ENCODE data around the gene PAH.

The PAH gene

DNA sequence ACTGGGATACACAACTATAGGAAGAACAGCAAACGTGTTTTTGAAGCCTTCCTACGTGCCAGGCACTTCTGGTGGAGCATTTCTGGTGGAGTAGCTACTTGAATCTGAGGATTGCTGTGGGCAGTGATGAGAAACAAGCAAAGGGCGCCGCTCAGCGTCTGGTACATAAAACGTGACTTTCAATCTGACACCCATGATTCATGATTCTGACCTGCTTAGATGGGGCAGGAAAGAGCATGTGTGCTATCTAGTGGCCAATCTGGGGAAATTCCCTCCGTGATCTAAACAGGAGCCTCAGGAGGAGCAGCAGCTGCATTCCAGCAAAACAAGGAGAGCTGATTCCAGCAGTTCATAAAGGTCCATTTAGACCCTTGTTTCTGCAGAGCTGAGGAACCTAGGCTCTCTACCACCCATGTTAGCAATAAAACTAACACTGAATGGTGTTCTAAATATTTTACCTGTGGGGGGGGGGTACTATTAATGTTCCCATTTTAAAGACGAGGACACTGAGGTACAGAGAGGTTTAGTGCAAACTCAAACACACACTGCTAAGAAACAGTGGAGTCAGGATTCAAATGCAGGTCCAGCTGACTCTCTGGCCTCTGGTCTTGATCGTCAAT lies 37.8 kb downstream of the PAH start:
- no peak overlapping the region for H3K18ac ChIP-seq (ENCODE audit: low read length)
- no peaks in the 10 kb centered on the region for H3K36me3 ChIP-seq (replicated peaks in 1 of 2; ENCODE audit: control insufficient read depth in 2 of 2, insufficient read depth in 2 of 2, low read length in 2 of 2)
- H3K9ac ChIP-seq (ENCODE audit: low read depth, low read length, poor library complexity): no peak overlapping the region
- H4K91ac ChIP-seq (ENCODE audit: low read depth, low read length, poor library complexity): no peak overlapping the region
- no peak overlapping the region for H2AK5ac ChIP-seq (ENCODE audit: low read depth, low read length)
- H2AFZ ChIP-seq (ENCODE audit: low read length): peak overlapping the region; percentile 30
- H3K27me3 ChIP-seq (ENCODE audit: control insufficient read depth in 3 of 3, insufficient read depth in 3 of 3, low read depth in 1 of 3, low read length in 3 of 3): peaks cover 0 to 3% (median 0%) of the 10 kb centered on the region in 3 experiments
- no CpG with 5 or more reads among the region's 9 CpGs for WGBS, 2 donors (ENCODE audit: extremely low coverage in 2 of 2, insufficient read length in 2 of 2, insufficient replicate concordance in 1 of 2)
- no peak overlapping the region for H3K4me3 ChIP-seq (ENCODE audit: low read length in 2 of 2)
- H3K79me1 ChIP-seq (ENCODE audit: low read depth, low read length): no peaks in the 10 kb centered on the region
- H3K9me3 ChIP-seq (replicated peaks in 1 of 2; ENCODE audit: control insufficient read depth in 2 of 2, insufficient read depth in 1 of 2, low read depth in 1 of 2, low read length in 2 of 2): no peaks in the 10 kb centered on the region
- no peak overlapping the region for H3K14ac ChIP-seq (ENCODE audit: low read length)
- H2BK12ac ChIP-seq (ENCODE audit: low read length): no peak overlapping the region
- H4K8ac ChIP-seq (ENCODE audit: low read depth, low read length): no peak overlapping the region
- no peak overlapping the region for H3K23ac ChIP-seq (ENCODE audit: low read depth, low read length, poor library complexity)
- H3K4me1 ChIP-seq (ENCODE audit: control insufficient read depth in 2 of 2, insufficient read depth in 1 of 2, low read depth in 1 of 2, low read length in 2 of 2): peaks cover 0 to 13% of the 10 kb centered on the region in 2 donors
- H2BK15ac ChIP-seq (ENCODE audit: low read length): no peak overlapping the region
- H3K27ac ChIP-seq (replicated peaks; ENCODE audit: low read length): no peak overlapping the region
- no peak overlapping the region for H3K4ac ChIP-seq (ENCODE audit: low read length)
- DNase-seq (ENCODE audit: low spot score): peak; percentile 61
- H2BK5ac ChIP-seq (ENCODE audit: low read length): no peak overlapping the region
- no peak overlapping the region for H2BK120ac ChIP-seq (ENCODE audit: low read depth, low read length)
- no peak overlapping the region for H3K4me2 ChIP-seq (ENCODE audit: insufficient read depth, low read length, poor library complexity, severe bottlenecking)

DNA sequence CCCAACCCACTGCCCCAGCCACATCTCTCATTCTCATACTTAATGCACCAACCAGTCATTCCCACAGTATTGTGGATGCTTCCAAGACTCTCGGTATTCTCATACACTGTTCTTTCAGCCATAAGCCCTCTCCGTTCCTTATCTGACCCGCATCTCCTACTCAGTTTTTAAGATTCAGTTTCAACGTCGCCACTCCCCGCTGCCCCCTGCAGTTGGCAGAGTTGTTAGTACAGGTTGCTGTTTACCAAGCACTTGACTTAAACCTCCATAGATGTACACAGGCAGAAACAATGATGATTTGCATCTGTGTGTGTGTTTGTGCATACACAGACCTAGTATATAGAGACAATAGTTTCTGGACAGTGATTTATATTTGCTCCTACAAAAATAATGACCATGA lies 40.2 kb downstream of the PAH start:
- no peak overlapping the region for H3K23ac ChIP-seq (ENCODE audit: low read depth, low read length, poor library complexity)
- H3K27ac ChIP-seq (replicated peaks; ENCODE audit: low read length): no peak overlapping the region
- H2AK5ac ChIP-seq (ENCODE audit: low read depth, low read length): no peak overlapping the region
- H2AFZ ChIP-seq (ENCODE audit: low read length): no peak overlapping the region
- no peak overlapping the region for H3K14ac ChIP-seq (ENCODE audit: low read length)
- no peak overlapping the region for H4K8ac ChIP-seq (ENCODE audit: low read depth, low read length)
- H2BK12ac ChIP-seq (ENCODE audit: low read length): no peak overlapping the region
- H3K18ac ChIP-seq (ENCODE audit: low read length): no peak overlapping the region
- WGBS, 2 donors (ENCODE audit: extremely low coverage in 2 of 2, insufficient read length in 2 of 2, insufficient replicate concordance in 1 of 2): no CpG with 5 or more reads among the region's 6 CpGs
- H3K9me3 ChIP-seq (replicated peaks in 1 of 2; ENCODE audit: control insufficient read depth in 2 of 2, insufficient read depth in 1 of 2, low read depth in 1 of 2, low read length in 2 of 2): no peaks in the 10 kb centered on the region
- no peak overlapping the region for H4K91ac ChIP-seq (ENCODE audit: low read depth, low read length, poor library complexity)
- no peaks in the 10 kb centered on the region for H3K36me3 ChIP-seq (replicated peaks in 1 of 2; ENCODE audit: control insufficient read depth in 2 of 2, insufficient read depth in 2 of 2, low read length in 2 of 2)
- H2BK5ac ChIP-seq (ENCODE audit: low read length): no peak overlapping the region
- H3K4me1 ChIP-seq (ENCODE audit: control insufficient read depth in 2 of 2, insufficient read depth in 1 of 2, low read depth in 1 of 2, low read length in 2 of 2): peaks cover 0 to 13% of the 10 kb centered on the region in 2 donors
- H3K79me1 ChIP-seq (ENCODE audit: low read depth, low read length): no peaks in the 10 kb centered on the region
- no peaks in the 10 kb centered on the region for H3K27me3 ChIP-seq (ENCODE audit: control insufficient read depth in 3 of 3, insufficient read depth in 3 of 3, low read depth in 1 of 3, low read length in 3 of 3)
- no peak overlapping the region for H3K4me2 ChIP-seq (ENCODE audit: insufficient read depth, low read length, poor library complexity, severe bottlenecking)
- H3K4me3 ChIP-seq (ENCODE audit: low read length in 2 of 2): no peak overlapping the region
- no peak overlapping the region for H3K4ac ChIP-seq (ENCODE audit: low read length)
- H3K9ac ChIP-seq (ENCODE audit: low read depth, low read length, poor library complexity): no peak overlapping the region
- H2BK120ac ChIP-seq (ENCODE audit: low read depth, low read length): no peak overlapping the region
- no peak for DNase-seq (ENCODE audit: low spot score)
- H2BK15ac ChIP-seq (ENCODE audit: low read length): no peak overlapping the region

DNA sequence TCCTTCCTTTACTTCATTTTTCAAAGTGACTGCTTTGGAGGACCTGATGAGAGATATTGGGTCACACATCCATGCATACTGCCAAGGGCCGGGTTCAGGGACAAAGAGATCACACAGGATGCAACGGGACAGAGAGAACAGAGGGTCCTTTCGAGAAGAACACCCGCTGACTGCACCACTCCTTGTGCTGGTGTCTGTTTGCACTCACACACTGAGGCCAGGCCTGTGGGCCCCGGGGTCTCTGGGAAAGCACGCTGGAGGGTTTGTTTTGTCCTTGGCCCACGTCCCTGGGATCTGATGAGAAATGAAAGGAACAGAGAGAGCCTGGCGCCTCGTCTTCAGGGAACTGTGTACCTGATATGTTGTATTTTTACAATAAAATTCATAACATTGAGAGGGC lies 42.2 kb downstream of the PAH start:
- H2BK120ac ChIP-seq (ENCODE audit: low read depth, low read length): no peak overlapping the region
- H3K27me3 ChIP-seq (ENCODE audit: control insufficient read depth in 3 of 3, insufficient read depth in 3 of 3, low read depth in 1 of 3, low read length in 3 of 3): no peaks in the 10 kb centered on the region
- no peak overlapping the region for H2BK5ac ChIP-seq (ENCODE audit: low read length)
- no peak overlapping the region for H3K14ac ChIP-seq (ENCODE audit: low read length)
- no peak overlapping the region for H4K91ac ChIP-seq (ENCODE audit: low read depth, low read length, poor library complexity)
- no peak overlapping the region for H3K27ac ChIP-seq (replicated peaks; ENCODE audit: low read length)
- H3K4me1 ChIP-seq (ENCODE audit: control insufficient read depth in 2 of 2, insufficient read depth in 1 of 2, low read depth in 1 of 2, low read length in 2 of 2): peaks cover 0 to 13% of the 10 kb centered on the region in 2 donors
- WGBS, 2 donors (ENCODE audit: extremely low coverage in 2 of 2, insufficient read length in 2 of 2, insufficient replicate concordance in 1 of 2): no CpG with 5 or more reads among the region's 9 CpGs
- no peak overlapping the region for H3K4me3 ChIP-seq (ENCODE audit: low read length in 2 of 2)
- no peak overlapping the region for H4K8ac ChIP-seq (ENCODE audit: low read depth, low read length)
- no peak for DNase-seq (ENCODE audit: low spot score)
- no peaks in the 10 kb centered on the region for H3K36me3 ChIP-seq (replicated peaks in 1 of 2; ENCODE audit: control insufficient read depth in 2 of 2, insufficient read depth in 2 of 2, low read length in 2 of 2)
- no peak overlapping the region for H2BK15ac ChIP-seq (ENCODE audit: low read length)
- H3K23ac ChIP-seq (ENCODE audit: low read depth, low read length, poor library complexity): no peak overlapping the region
- no peaks in the 10 kb centered on the region for H3K79me1 ChIP-seq (ENCODE audit: low read depth, low read length)
- H3K18ac ChIP-seq (ENCODE audit: low read length): no peak overlapping the region
- no peaks in the 10 kb centered on the region for H3K9me3 ChIP-seq (replicated peaks in 1 of 2; ENCODE audit: control insufficient read depth in 2 of 2, insufficient read depth in 1 of 2, low read depth in 1 of 2, low read length in 2 of 2)
- H2AFZ ChIP-seq (ENCODE audit: low read length): peak overlapping the region; percentile 29
- no peak overlapping the region for H2AK5ac ChIP-seq (ENCODE audit: low read depth, low read length)
- no peak overlapping the region for H3K4me2 ChIP-seq (ENCODE audit: insufficient read depth, low read length, poor library complexity, severe bottlenecking)
- no peak overlapping the region for H2BK12ac ChIP-seq (ENCODE audit: low read length)
- H3K4ac ChIP-seq (ENCODE audit: low read length): no peak overlapping the region
- no peak overlapping the region for H3K9ac ChIP-seq (ENCODE audit: low read depth, low read length, poor library complexity)

DNA sequence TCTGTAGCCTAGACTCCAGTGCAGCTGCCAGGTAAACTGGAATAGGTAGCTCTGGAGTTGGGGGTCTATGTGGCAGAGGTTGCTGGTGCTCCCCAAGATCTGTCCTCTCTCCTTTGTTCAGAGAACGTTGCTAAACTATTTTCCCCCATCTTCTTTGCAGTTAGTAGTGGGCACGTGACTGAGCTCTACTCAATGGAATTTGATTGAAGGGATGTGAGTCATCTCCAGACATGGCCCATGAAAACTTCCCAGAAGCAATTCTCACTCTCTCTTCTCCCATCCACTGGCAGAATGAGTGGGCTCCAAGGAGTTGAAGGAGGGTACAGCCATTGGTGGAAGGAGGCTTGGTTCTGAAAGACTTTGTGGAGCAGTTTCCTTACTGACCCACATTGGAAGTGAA lies 44.0 kb downstream of the PAH start:
- Histone ChIP-seq H3K4ac (ENCODE audit: low read length) (no peak overlapping the region), H3K18ac (ENCODE audit: low read length) (no peak overlapping the region), H4K8ac (ENCODE audit: low read depth, low read length) (no peak overlapping the region), H3K4me1 (ENCODE audit: control insufficient read depth in 2 of 2, insufficient read depth in 1 of 2, low read depth in 1 of 2, low read length in 2 of 2) (peaks cover 0 to 11% of the 10 kb centered on the region in 2 donors), H3K4me3 (ENCODE audit: low read length in 2 of 2) (no peak overlapping the region), H3K27me3 (ENCODE audit: control insufficient read depth in 3 of 3, insufficient read depth in 3 of 3, low read depth in 1 of 3, low read length in 3 of 3) (no peaks in the 10 kb centered on the region), H3K79me1 (ENCODE audit: low read depth, low read length) (no peaks in the 10 kb centered on the region), H3K36me3 (replicated peaks in 1 of 2; ENCODE audit: control insufficient read depth in 2 of 2, insufficient read depth in 2 of 2, low read length in 2 of 2) (no peaks in the 10 kb centered on the region), H2BK120ac (ENCODE audit: low read depth, low read length) (no peak overlapping the region), H3K9me3 (replicated peaks in 1 of 2; ENCODE audit: control insufficient read depth in 2 of 2, insufficient read depth in 1 of 2, low read depth in 1 of 2, low read length in 2 of 2) (no peaks in the 10 kb centered on the region), H2BK15ac (ENCODE audit: low read length) (no peak overlapping the region), H2BK5ac (ENCODE audit: low read length) (no peak overlapping the region), H3K27ac (replicated peaks; ENCODE audit: low read length) (no peak overlapping the region), H2AFZ (ENCODE audit: low read length) (no peak overlapping the region), H3K4me2 (ENCODE audit: insufficient read depth, low read length, poor library complexity, severe bottlenecking) (no peak overlapping the region), H2AK5ac (ENCODE audit: low read depth, low read length) (no peak overlapping the region), H2BK12ac (ENCODE audit: low read length) (no peak overlapping the region), H4K91ac (ENCODE audit: low read depth, low read length, poor library complexity) (no peak overlapping the region), H3K14ac (ENCODE audit: low read length) (no peak overlapping the region), H3K9ac (ENCODE audit: low read depth, low read length, poor library complexity) (no peak overlapping the region), H3K23ac (ENCODE audit: low read depth, low read length, poor library complexity) (no peak overlapping the region)
- WGBS, 2 donors (ENCODE audit: extremely low coverage in 2 of 2, insufficient read length in 2 of 2, insufficient replicate concordance in 1 of 2): no CpG with 5 or more reads among the region's 2 CpGs
- DNase-seq (ENCODE audit: low spot score): no peak

Measured in neuronal stem cell (in vitro differentiated cells).